ENCODE data around the gene DOCK9.

- TF ChIP-seq CTCF (IDR thresholded peaks at IDR 0.05; ENCODE audit: poor library complexity) = no peak
- TF ChIP-seq EZH2 (IDR thresholded peaks at IDR 0.05; ENCODE audit: borderline replicate concordance) = no peak
- TF ChIP-seq EZH2phosphoT487 (IDR thresholded peaks at IDR 0.05; ENCODE audit: low read depth, severe bottlenecking, unreplicated experiment) = no peak
Measured at GRCh38 chr13:98957731-98958442, 20.0 kb downstream of the DOCK9 start.

Data from hepatocyte (in vitro differentiated cells).